Fibroblast of lung (primary cell): Measurements from ENCODE around the gene RBM38. TPM values are rescaled to one million over a fixed set of nuclear protein-coding genes. Genes with fewer than 3 reads are reported as not detected.

Source experiments
- DNase-seq, 2 donors: peaks; one replicate each; pipeline versions ENCODE4 v3.0.0 to v3.0.0-alpha.2; 2010; ENCODE audit warnings: low read depth in 2 of 2
- H2AFZ ChIP-seq: 2 replicates; pipeline ENCODE4 v1.5.1; 2012; ENCODE audit warnings: low read length, control low read depth, inconsistent platforms
- H3K27ac ChIP-seq: 2 replicates; pipeline ENCODE4 v1.5.1; 2011; ENCODE audit warnings: low read length, control low read depth; ENCODE audit not compliant: insufficient read depth
- H3K27me3 ChIP-seq: 2 replicates; pipeline ENCODE4 v1.5.1; 2011; ENCODE audit warnings: mild to moderate bottlenecking, low read length; ENCODE audit not compliant: control insufficient read depth, insufficient read depth
- H3K36me3 ChIP-seq: 2 replicates; pipeline ENCODE4 v1.5.1; 2011; ENCODE audit warnings: low read length; ENCODE audit not compliant: control insufficient read depth, insufficient read depth
- H3K4me1 ChIP-seq: 2 replicates; pipeline ENCODE4 v1.5.1; 2011; ENCODE audit warnings: low read length; ENCODE audit not compliant: control insufficient read depth, insufficient read depth; ENCODE audit errors: extremely low read depth
- H3K4me2 ChIP-seq: 2 replicates; pipeline ENCODE4 v1.5.1; 2011; ENCODE audit warnings: low read length, control low read depth; ENCODE audit not compliant: insufficient read depth; ENCODE audit errors: extremely low read depth
- H3K4me3 ChIP-seq, 4 experiments: fragments of 200-600 bp in 1 of 4; sonication (generic) in 1 of 4; replicated peaks in 1 of 4; 2 replicates each; pipeline ENCODE4 v1.5.1; 2011 to 2016; ENCODE audit warnings: low read length in 4 of 4, low read depth in 3 of 4, mild to moderate bottlenecking in 3 of 4, control low read depth in 2 of 4, inconsistent platforms in 1 of 4, mixed read lengths in 1 of 4; ENCODE audit not compliant: insufficient read depth in 1 of 4; ENCODE audit errors: control extremely low read depth in 1 of 4
- H3K79me2 ChIP-seq: 2 replicates; pipeline ENCODE4 v1.5.1; 2012; ENCODE audit warnings: mild to moderate bottlenecking, low read length, inconsistent platforms; ENCODE audit not compliant: control insufficient read depth, insufficient read depth
- H3K9ac ChIP-seq: 2 replicates; pipeline ENCODE4 v1.5.1; 2011; ENCODE audit warnings: mild to moderate bottlenecking, low read length, control low read depth; ENCODE audit not compliant: insufficient read depth
- H3K9me3 ChIP-seq: 2 replicates; pipeline ENCODE4 v1.5.1; 2012; ENCODE audit warnings: low read depth, low read length; ENCODE audit not compliant: control insufficient read depth, insufficient read depth
- H4K20me1 ChIP-seq: 2 replicates; pipeline ENCODE4 v1.5.1; 2011; ENCODE audit warnings: low read length; ENCODE audit not compliant: control insufficient read depth, insufficient read depth; ENCODE audit errors: extremely low read depth
- CTCF ChIP-seq, 2 donors: IDR thresholded peaks in 1 of 2; conservative IDR thresholded peaks in 1 of 2; 1 replicate in 1 of 2; 2 replicates in 1 of 2; pipeline ENCODE4 v1.5.1; 2011 to 2012; ENCODE audit warnings: low read length in 2 of 2, control low read depth in 1 of 2, inconsistent platforms in 1 of 2, low read depth in 1 of 2, mild to moderate bottlenecking in 1 of 2
- EZH2 ChIP-seq: IDR thresholded peaks from 2 replicates; pipeline ENCODE4 v1.5.1; 2012; ENCODE audit warnings: low read length, control low read depth, mild to moderate bottlenecking; ENCODE audit errors: missing control alignments
- polyA plus RNA-seq, 2 donors: library from polyadenylated mRNA; depleted of rRNA in 1 of 2; stranded (reverse) in 1 of 2; unstranded in 1 of 2; fragments of >200 nt; gene quantifications; 2 replicates each; pipeline ENCODE4 v1.2.1, GENCODE V29; 2011 to 2012; ENCODE audit warnings: missing spikeins in 1 of 2
- total RNA-seq: library from RNA; depleted of rRNA; stranded (reverse); fragments of >200 nt; gene quantifications from 2 replicates; pipeline ENCODE4 v1.2.1, GENCODE V29; 2014

RBM38 gene
- total and polyA plus RNA-seq, 2 donors (not counting 1 experiment from before 2014, with no cell fraction given) = 3.9 to 7.9 TPM

DNA sequence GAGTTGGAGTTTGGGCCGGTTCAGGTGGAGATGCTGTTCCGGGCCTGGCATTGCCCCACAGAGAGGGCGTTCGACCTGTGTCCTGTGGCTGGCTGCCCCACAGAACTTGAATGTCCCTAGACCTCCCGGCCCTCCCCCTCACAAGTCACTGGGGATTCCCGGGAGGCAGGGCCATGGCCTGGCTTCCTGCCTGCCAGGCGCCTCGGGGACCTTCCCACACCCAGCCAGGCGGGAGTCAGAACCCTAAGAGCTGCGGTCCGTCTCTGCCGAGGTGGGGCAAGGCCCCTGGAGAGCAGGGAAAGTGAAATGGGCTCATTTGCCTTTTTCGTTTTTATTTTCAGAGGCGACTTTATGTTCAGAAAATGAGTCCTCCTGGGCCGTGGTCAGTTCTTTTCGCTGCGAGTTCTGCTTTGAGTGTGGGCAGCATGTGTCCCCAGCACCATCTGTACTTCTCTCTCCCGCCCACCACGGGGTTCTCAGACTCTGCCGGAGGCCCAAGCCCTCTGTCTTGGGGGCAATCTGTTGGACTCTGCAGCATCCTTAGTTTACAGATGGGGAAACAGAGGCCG, 8.5 kb downstream of the RBM38 start:
- H3K4me2 ChIP-seq = no peak overlapping the region
- H3K27me3 ChIP-seq = no peaks in the 10 kb centered on the region
- no peaks in the 10 kb centered on the region for H3K9me3 ChIP-seq
- H2AFZ ChIP-seq = no peak overlapping the region
- H3K4me1 ChIP-seq = peaks cover 3% of the 10 kb centered on the region
- peak in 1 of 2 donors; percentile 20 for DNase-seq
- no peak overlapping the region for H3K9ac ChIP-seq
- H3K4me3 ChIP-seq = no peak overlapping the region
- H3K36me3 ChIP-seq = peaks cover 7% of the 10 kb centered on the region
- H3K79me2 ChIP-seq = no peaks in the 10 kb centered on the region
- H3K27ac ChIP-seq = no peak overlapping the region
- no peak for TF ChIP-seq CTCF (conservative IDR thresholded peaks at IDR 0.05 in 1 of 2, IDR thresholded peaks at IDR 0.05 in 1 of 2; ENCODE audit: low read depth in 1 of 2, low read length in 2 of 2)
- TF ChIP-seq EZH2 = no peak
- no peaks in the 10 kb centered on the region for H4K20me1 ChIP-seq

DNA sequence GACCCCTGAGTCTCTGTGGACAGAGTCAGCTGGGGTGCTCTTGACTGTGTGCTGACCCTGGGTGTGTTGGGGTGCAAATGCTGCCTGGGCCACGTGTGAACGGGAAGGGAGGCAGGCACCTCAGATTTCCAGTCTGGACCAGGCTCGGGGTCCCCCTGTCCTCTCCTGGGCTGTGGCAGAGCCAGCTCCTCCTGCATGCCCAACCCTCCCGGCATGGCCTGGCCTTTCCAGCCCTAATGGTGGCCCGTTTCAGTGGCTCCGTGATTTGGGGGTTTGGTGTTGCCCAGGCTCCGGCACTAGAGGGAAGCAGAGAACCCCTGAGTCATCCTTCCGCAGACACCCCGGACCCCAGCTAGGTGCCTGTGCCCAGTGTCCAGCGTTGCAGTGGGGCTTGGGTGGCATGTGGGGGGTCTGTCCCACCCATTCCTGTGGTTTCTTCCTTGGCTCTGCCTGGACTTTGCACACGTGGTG, 9.1 kb downstream of the RBM38 start:
- no peaks in the 10 kb centered on the region for H3K79me2 ChIP-seq

More for the DNA sequence above, 9.1 kb downstream of the RBM38 start:
- no peaks in the 10 kb centered on the region for H3K27me3 ChIP-seq
- H3K4me1 ChIP-seq = peaks cover 2% of the 10 kb centered on the region
- H2AFZ ChIP-seq = no peak overlapping the region
- no peak overlapping the region for H3K27ac ChIP-seq
- no peak for DNase-seq
- peaks cover 7% of the 10 kb centered on the region for H3K36me3 ChIP-seq
- TF ChIP-seq CTCF (conservative IDR thresholded peaks at IDR 0.05 in 1 of 2, IDR thresholded peaks at IDR 0.05 in 1 of 2; ENCODE audit: low read depth in 1 of 2, low read length in 2 of 2) (no peak), EZH2 (no peak)
- H4K20me1 ChIP-seq = no peaks in the 10 kb centered on the region
- H3K9ac ChIP-seq = no peak overlapping the region
- no peak overlapping the region for H3K4me2 ChIP-seq
- H3K4me3 ChIP-seq = no peak overlapping the region
- H3K9me3 ChIP-seq = no peaks in the 10 kb centered on the region
